GM18511 (cell line): ENCODE data around the gene ACP6.
"Not testable (repeated sequence)": the region's sequence is repeated elsewhere in the genome, so short reads cannot be mapped to it uniquely, and the experiment has no call there.

ENCODE experiments used
- ATAC-seq: cut with Tn5 transposase; IDR thresholded peaks from one replicate; pipeline ENCODE4 v1.9.1; 2021; ENCODE audit warnings: mild to moderate bottlenecking, moderate library complexity; ENCODE audit not compliant: unreplicated experiment

The ACP6 gene

DNA sequence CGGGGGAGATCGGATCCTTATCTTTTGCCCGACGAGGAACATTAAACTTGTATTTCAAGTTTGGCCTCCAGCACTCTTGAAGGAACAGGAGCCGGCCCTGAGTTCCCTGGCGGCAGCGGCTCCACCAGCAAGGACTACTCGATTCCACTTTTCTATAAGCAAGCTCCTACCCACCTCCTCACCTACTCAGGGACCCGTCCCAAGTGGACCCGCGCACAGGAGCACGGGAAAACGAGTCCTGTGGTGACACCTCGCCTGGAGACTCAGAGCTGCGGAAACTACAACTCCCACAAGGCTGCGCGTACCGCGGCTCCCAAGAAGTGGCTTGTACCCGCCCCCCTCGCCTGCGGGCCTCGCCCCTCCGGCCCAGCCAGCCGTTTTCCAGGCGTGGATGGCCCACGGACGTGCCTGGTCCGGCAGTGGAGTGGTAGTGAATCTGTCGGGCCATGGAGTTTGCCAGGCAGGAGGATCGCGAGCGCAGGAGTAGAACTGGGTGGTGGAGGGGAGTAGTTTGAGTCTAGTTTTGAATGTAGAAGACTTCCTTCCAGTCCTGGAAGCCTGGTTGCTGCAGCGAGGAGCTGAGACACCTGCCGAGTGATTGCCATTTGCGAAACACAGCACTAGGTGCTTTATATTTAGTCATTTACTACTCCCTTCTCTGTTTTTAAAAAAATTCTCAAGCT lies at the start of gene ACP6:
Gene ACP6, minus strand, starts transcription at position 206 of the 683 bp plus-strand sequence. CDS start 476 bp downstream, outside the sequence.
- ATAC-seq: peak; percentile 98

DNA sequence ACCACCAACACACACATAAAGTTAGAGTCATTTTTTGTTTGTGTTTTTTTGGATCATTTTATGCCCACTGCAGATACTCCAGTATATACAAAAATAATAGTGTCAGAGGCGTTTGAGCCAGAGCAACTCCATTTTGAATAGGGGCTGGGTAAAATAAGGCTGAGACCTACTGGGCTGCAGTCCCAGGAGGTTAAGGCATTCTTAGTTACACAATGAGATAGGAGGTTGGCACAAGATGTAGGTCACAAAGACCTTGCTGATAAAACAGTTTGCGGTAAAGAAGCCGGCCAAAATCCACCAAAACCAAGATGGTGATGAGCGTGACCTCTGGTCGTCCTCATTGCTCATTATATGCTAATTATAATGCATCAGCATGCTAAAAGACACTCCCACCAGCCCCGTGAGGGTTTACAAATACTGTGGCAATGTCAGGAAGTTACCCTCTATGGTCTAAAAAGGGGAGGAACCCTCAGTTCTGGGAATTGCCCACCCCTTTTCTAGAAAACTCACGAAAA lies 49.4 kb upstream of the ACP6 start:
- no peak for ATAC-seq

DNA sequence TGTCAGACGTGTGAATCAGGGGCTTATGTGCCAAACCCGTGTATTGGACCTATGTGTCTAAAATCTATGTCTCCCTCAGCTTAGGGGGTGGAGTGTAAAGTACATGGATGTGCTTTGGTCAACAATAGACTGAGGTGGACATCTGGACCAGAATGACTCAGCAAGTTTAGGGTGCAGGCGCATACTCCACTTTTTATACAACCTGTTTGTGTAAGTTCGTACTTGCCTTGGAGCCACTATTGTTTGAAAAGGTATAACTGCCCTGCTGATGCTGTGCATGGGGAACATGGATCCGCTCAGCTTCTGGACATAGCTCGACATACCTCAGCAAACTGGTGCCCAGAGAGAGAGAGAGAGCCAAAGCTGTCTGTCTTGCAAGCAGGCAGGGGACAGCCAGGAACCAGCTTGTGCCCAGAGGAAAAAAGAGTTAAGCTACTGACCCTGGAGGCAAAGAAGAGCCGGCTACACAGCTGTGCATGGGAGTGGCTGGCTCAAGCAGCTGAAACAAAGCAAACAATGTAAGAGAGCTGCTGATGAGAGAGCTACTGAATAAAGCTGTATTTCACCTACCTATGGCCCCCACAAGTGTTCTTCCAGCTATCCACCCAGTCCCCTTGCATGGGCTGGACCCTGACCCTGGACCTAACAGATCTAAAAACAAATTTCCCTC lies 48.8 kb upstream of the ACP6 start:
- no peak for ATAC-seq

- no peak for ATAC-seq
Observed at GRCh38 chr1:147717706-147718097, 47.4 kb upstream of the ACP6 start.

- ATAC-seq: no peak
Observed at GRCh38 chr1:147717051-147717705, 46.9 kb upstream of the ACP6 start.

DNA sequence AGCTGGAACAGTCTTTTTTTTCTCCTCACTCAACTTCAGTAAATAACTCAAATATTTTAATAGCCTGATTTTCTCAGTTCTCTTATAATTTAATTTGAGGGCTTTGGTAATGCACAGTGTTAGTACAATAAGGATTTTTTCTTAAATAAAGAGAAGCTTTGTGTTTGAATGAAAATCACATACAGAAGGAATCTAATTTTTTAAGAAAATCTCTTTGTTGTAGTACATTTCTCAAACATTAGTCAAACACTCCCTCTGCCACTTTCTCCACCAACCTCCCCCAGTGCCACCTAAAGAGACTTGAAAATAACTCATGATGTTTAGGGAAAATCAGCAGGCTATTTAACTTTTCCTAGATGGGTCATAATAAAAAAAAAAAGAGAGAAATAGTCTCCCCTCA lies 42.3 kb upstream of the ACP6 start:
- no peak for ATAC-seq

DNA sequence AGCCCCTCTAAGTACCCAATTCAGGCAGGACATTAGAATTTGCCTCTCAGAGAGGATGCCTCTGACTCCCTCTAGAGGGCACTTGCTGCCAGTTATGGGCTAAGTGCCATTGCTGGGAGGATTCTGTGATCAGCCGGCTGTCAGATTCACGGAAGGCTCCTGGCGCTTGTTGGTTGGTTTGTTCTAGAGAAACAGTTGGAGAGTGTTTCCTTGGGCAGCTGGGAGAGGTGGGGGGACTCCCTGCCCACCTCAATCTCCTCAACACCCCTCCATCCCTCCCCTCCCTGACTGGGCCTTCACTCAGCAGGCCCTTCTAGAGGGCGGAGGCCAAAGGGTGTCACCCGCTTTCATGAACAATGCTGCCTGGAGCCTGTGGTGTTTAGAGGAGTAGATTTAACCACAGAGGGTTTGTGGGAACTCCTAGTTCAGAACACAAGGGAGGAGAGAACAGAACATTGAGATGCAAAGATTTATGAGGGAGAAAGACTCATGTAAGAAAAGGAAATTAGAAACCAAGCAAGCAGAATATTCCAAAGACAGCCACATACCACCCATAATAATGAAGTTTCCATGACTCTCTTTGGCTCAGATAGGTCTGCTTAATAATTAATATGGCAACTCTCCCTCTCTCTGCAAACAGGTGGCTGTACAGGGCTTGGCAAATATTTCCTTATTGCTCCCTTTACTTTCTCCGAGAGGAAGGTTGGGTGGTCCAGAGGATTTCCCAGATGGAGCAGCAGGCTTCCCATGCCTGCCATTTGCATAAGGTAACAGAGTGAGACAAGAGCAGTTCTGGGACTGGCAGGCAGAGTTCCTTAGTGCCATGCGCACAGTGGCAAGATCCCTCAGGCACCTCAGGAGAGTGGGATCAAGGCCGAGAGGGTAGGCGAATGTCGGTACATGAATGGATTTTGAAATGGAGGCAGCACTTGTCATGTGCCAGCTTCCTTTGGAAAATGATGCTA lies 30.0 kb upstream of the ACP6 start:
- peak; percentile 51 for ATAC-seq

DNA sequence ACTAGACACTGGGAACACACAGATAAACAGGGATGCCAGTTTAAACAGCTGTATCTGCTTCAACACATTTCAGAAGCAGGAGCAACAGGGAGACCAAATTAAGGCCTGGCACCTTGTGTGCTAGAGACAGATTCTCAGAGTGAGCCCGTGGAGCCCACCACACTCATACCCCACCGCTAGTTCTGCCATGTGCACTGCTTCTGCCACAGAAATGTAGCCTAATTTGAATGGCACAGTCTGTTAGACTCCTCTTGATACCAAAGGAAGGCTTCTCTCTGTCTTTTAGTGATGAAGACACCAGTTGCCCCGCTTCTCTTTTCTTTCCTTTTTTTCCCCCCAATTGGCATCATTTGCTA lies 29.3 kb upstream of the ACP6 start:
- no peak for ATAC-seq

- no peak for ATAC-seq
Observed at GRCh38 chr1:147683163-147683763, 12.9 kb upstream of the ACP6 start.

DNA sequence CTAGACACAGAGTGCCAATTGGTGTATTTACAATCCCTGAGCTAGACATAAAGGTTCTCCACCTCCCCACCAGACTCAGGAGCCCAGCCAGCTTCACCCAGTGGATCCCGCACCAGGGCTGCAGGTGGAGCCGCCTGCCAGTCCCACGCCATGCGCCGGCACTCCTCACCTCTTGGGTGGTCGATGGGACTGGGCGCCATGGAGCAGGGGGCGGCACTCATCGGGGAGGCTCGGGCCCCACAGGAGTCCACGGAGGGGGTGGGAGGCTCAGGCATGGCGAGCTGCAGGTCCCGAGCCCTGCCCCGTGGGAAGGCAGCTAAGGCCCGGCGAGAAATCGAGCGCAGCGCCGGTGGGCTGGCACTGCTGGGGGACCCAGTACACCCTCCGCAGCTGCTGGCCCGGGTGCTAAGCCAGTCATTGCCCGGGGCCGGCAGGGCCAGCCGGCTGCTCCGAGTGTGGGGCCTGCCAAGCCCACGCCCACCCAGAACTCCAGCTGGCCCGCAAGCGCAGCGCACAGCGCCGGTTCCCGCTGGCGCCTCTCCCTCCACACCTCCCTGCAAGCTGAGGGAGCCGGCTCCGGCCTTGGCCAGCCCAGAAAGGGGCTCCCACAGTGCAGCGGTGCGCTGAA lies 10.4 kb upstream of the ACP6 start:
- ATAC-seq: not testable (repeated sequence)

GRCh38 chr1:147677681-147678080 lies 7.4 kb upstream of the ACP6 start:
- not testable (repeated sequence) for ATAC-seq

- no peak for ATAC-seq
Observed at GRCh38 chr1:147676311-147677085, 6.2 kb upstream of the ACP6 start.

GRCh38 chr1:147673816-147674215 lies 3.5 kb upstream of the ACP6 start:
- ATAC-seq: no peak

DNA sequence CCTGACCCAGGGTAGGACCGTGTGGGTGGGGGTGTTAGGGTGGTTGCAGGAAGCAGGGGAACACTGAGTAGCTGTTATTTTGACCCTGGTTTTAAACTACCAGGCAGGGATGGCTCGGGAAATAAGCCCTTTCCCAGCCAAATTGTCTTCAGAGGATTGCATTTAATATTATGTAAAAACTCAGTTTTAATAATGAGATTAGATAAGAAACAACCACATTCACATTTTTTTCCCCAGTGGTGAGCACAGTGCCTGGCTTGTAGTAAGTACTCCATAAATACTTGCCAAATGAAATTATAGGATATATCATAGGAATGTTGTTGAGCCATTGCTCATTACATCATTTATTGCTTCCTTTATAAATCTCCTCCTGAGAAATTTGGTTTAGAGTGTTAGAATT lies 3.1 kb upstream of the ACP6 start:
- ATAC-seq: no peak

GRCh38 chr1:147669469-147670318 lies 630 bp downstream of the ACP6 start:
- ATAC-seq: peak; percentile 41

DNA sequence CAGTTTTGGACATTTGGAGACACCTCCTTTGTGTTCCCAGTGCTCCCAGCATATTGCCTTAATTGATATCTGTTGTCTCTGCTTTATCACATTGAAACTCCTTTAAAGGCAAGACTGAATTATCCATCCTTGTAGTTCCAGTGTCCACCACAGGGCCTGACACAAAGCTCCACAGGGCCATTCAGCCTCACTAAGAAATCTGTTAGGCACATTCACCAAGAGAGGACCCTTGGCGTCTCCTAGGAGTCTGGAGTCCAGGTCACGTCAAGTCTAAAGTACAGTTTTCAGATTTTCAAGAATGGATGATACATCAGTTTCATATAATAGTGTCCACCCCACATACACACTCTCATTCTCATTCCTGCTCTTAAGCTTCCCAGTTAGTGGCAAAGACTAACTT lies 4.8 kb downstream of the ACP6 start:
- ATAC-seq: no peak

GRCh38 chr1:147664206-147664605 lies 6.1 kb downstream of the ACP6 start:
- ATAC-seq: no peak

- no peak for ATAC-seq
Observed at GRCh38 chr1:147654511-147654910, 15.8 kb downstream of the ACP6 start.
